ELR (cell line): ENCODE data around the gene SH3PXD2A.
"Not testable (repeated sequence)": the region's sequence is repeated elsewhere in the genome, so short reads cannot be mapped to it uniquely, and the experiment has no call there.

Experiments used
- DNase-seq: peaks from one replicate; pipeline ENCODE4 v3.0.0-alpha.2; 2015; ENCODE audit warnings: low read depth

The SH3PXD2A gene

DNA sequence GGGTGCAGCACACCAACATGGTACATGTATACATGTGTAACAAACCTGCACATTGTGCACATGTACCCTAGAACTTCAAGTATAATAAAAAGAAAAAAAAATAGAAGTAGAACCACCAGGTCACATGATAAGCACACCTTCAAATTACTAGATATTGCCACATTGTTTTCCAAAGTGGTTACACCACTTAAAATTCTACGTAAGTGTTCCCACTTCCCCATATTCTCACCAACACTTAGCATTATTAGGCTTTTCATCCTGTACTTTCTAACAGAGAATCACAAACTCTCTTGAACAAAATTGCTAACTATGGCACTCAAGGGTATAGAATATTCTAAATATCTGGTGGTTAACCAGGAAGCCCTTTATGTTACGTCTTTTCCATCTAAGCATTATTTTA, 22.6 kb downstream of the SH3PXD2A start:
- DNase-seq, result no peak

- DNase-seq, result no peak
These were observed 25.4 kb downstream of the SH3PXD2A start for GRCh38 chr10:103829838-103830465.

GRCh38 chr10:103829278-103829677, 26.1 kb downstream of the SH3PXD2A start:
- no peak for DNase-seq

- DNase-seq, result no peak
These were observed 26.7 kb downstream of the SH3PXD2A start for GRCh38 chr10:103828587-103829197.

DNA sequence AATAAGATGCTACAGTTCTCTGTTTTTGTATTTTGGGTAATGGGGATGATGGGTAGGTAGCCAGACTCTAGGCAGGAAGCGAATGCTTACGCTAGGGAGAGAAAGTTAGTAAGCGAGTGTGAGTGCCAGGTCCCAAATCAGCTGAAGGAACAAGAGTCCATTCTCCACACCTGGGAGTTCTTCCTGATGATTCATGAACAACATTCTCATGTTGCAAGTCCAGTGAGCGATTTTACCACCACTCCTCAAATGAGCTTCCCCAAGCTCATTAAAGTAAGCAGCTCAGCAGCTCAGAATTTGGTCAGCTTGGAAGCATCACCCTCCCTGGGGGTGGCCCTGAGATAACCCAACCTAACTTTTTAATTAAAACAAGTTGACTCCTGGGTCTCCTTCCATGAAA, 27.3 kb downstream of the SH3PXD2A start:
- DNase-seq, result no peak

DNA sequence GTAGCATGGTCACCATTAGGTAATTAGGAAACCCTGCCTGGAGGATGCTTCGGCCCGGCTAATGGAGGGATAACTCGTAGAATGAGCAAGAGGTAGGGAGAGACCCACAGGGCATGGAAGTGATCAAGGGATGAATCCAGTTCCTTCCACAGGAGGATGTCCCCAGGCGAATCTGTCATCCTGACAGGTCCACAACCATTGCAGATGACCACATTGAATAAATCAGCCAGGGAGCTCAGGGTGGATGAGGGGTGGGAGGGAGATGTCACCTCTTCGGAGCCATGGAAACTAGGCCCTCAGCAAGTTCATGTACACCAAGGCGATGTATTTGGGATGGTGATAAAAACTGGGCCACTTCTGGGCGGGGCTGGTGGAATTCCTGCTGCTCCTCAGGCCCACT, 28.5 kb downstream of the SH3PXD2A start:
- no peak for DNase-seq

- DNase-seq, result no peak
These were observed 31.1 kb downstream of the SH3PXD2A start for GRCh38 chr10:103824281-103824680.

DNA sequence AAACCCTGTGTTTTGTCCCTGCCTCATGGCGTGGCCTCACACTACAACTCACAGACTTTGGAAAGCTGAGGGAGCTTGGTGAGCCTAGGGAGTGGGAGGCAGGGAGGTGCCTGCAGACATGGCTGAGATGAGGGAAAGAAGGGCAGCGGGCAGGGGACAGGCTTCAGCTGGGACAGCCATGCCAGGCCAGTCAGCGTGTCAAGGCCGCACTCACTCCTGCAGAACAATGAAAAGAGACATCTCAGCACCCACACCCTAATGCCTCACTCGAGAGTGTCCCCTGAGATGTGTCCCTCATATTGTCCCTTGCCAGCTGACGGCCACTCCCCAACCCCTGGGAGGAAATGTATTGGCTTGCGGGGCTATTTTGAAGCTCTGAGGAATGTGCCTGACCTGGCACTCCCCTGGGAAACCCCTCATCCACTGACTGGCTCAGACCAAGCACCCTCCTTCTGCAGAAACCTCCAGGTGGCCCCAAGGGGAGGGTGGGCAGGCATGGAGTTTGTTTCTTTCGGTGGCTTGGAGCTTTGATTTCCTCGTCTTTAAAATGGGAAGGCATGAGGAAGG, 31.6 kb downstream of the SH3PXD2A start:
- DNase-seq, result no peak

GRCh38 chr10:103822800-103823199, 32.6 kb downstream of the SH3PXD2A start:
- DNase-seq, result no peak

GRCh38 chr10:103822107-103822716, 33.2 kb downstream of the SH3PXD2A start:
- DNase-seq, result no peak

DNA sequence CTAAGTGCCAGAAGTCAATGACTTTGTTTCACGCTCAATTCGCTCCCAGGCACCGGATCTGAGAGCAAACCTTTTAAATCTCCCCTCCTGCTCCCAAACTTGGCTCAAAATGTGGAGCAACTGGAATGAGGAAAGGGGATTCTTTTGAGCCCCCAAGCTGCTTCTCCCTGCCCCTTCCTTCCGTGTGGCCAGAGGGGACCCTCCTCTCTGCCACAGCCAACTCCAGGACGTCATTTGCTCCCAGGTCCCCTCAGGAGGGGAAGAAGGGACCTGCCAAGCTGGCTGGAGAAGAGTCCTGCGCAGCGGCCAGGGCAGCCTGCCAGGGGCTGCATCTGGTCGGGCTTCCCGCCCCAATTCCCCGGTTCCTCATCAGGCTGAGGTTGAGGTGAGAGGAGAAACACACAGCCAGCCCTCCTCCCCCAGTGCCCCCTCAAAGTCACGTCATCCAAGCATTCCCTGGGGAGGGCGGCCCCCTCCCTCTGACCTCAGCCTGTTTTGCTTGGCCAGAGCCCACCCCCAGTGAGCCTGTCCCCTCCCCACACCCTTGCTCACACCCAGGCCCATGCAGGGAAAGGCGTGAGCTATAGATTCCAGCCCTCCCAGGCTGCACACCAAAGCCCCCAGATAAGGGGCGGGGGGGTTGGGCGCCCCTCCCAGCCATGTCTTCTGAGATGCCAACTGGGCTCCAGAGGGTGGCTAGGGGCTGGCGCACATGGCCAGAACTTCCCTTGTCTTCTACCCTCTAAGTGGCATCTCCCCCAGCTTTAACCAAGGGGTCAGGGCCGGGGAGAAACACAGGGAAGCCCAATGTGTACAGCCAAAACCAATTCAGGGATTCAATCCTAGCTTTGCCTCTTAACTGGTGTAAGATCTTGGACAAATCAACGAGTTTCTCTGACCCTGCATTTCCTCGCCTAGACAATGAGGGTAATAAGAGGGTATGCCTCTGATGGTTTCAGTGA, 35.0 kb downstream of the SH3PXD2A start:
- DNase-seq, result no peak

- DNase-seq, result no peak
These were observed 35.9 kb downstream of the SH3PXD2A start for GRCh38 chr10:103819493-103819892.

DNA sequence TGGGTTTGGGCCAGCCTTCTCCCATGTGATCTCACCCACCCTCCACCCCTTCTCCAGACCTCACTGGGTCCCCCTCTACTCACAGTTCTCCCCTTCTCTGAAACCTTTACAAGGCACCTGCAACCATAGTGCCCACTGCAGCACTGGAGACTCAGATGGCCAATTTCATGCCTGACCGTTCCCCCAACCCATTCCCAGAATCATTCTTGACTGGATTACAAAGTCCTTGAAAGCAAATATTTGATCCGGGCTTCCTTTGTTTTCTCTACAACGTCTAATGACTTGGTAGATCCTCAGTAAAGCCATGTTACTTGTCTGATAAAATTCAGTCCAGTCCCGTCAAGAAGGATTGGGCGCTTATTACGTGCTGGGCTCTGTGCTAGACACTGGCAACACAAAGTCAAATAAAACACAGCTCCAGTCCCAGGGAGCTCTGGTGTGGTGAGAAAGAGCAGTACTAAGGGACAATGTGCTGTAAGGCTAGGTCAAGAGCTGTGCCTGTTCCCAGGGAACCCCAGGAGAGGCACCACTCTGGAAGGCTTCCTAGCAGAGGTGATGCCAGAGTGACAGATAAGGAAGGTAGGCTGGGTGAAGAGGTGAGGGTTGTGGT, 36.5 kb downstream of the SH3PXD2A start:
- DNase-seq, result no peak

GRCh38 chr10:103818105-103818504, 37.3 kb downstream of the SH3PXD2A start:
- DNase-seq, result no peak

GRCh38 chr10:103816431-103816830, 38.9 kb downstream of the SH3PXD2A start:
- DNase-seq, result peak; percentile 58

DNA sequence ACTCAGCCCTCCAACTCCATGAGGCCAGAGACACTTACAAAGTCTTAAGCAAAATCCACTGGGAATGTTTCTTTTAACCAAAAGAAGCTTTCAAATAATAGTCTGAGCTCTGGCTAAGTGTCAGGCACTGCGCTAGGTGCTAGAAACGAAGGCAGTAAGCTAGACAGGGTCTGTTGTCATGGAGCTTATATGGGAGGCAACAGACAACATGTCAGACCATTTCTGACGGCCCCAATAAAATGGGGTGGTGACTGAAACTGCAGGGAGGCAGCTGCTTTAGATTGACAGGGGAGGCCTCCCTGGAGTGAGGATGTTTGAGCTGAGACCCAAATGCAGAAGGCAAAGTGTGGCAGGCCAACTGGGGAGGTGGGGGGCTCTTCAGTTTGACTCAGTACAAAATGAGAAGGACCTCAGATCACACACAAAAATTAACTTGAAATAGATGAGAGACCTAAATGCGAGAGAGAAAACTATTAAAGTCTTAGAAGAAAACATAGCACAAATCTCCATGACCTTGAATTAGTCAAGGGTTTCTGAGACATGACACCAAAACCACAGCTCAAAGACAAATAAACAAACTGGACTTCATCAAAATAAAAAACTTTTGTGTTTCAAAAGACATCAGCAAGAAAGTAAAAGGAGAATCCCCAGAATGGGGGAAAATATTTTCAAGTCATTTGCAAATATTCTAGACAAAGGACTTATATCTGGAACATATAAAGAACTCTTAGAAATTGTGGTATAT, 40.6 kb downstream of the SH3PXD2A start:
- peak; percentile 56 for DNase-seq

DNA sequence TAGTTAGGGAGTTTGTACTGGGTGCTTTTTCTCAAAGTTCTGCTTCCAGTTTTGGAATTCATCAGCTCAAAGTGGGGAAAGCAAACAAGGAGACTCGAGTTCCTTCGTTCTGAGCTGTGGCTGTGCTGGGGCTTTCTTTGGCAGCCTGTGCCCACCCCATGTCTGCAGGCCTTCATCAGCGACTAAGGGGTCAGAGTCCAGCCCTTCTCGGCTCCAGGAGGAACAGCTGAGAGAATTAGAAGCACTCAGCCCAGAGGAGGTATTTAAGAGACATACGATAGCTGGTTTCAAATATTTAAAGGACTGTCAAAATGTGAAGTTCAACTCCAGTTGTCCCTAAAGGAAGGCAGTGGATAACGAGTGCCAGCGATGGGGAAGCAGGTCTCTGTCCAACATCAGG, 41.3 kb downstream of the SH3PXD2A start:
- DNase-seq, result no peak

- not testable (repeated sequence) for DNase-seq
These were observed 42.1 kb downstream of the SH3PXD2A start for GRCh38 chr10:103813312-103813711.

DNA sequence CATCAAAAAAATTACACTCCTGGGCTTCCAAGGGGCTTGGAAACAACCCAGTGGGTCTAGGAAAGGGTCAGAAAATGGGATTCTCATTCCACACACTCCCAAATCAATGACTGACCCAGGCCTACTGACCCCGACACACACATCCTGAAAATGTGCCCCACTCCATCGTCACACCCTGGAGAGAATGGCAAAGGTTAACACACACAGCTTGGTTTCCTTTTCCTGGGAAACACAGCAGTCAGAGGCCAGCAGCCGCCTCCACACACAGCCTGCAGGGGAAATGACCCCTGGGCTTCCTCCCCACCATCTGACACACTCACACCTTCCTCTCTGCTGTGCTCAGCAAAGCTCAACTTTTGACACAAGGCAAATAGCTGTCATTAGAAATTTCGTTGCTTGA, 42.9 kb downstream of the SH3PXD2A start:
- DNase-seq, result peak; percentile 30

DNA sequence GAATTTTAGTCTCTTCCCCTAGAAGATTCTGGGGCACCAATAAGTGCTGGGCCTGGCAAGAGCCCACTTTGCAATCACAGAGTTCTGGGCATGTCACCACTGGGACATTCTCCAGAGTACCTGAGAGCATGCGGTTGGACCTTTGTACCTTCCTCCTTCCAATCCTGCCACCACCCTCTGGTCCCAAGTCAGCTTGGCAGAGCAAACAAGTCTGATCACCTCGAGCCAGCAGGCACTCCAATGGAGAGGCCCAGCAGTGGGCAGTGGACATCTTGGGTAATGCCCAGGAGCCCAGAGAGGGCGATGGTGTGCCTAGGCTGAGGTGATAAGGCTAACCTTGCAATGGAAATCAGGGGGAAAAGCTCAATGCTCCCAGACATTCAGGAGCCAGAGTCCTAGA, 43.4 kb downstream of the SH3PXD2A start:
- DNase-seq, result no peak

DNA sequence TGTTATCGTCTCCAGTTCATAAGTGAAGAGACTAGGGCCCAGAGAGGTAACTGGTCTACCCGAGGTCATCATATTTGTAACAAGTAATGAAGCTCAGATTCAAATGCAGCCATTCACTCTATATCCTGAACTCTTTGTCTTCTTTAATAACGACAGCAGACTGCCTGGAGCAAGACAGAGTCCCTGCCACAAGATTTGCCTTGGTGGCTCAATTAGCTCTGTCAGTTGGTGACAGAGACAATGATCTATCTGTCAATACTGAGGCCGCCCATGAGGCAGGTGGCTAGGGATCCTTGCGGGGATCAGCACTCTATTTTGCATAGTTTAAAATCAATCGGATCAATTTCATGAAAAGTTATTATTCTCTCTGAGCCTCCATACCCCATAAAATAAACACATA, 43.9 kb downstream of the SH3PXD2A start:
- no peak for DNase-seq
